Cardiac muscle cell (in vitro differentiated cells and primary cell): ENCODE measurements around the gene CACNG5. TPM values are rescaled to one million over a fixed set of nuclear protein-coding genes. Genes with fewer than 3 reads are reported as not detected.
"Not testable (repeated sequence)": the region's sequence is repeated elsewhere in the genome, so short reads cannot be mapped to it uniquely, and the experiment has no call there.

Experiments used
- DNase-seq, 2 donors: peaks; one replicate each; pipeline versions ENCODE4 v3.0.0 to v3.0.0-alpha.2; 2010 to 2017; ENCODE audit warnings: low read depth in 1 of 2, low spot score in 1 of 2
- H3K27ac ChIP-seq: fragments of 200-600 bp; sonication (generic); 2 replicates; pipeline ENCODE4 v1.5.1; 2016
- H3K27me3 ChIP-seq: fragments of 200-600 bp; sonication (generic); 2 replicates; pipeline ENCODE4 v1.6.0; 2016; ENCODE audit warnings: control low read depth
- H3K36me3 ChIP-seq: fragments of 200-600 bp; sonication (generic); 2 replicates; pipeline ENCODE4 v1.5.1; 2016; ENCODE audit warnings: control low read depth
- H3K4me1 ChIP-seq: fragments of 200-600 bp; sonication (generic); 2 replicates; pipeline ENCODE4 v1.8.1; 2017; ENCODE audit warnings: low read depth, mild to moderate bottlenecking, mixed run types
- H3K4me3 ChIP-seq: fragments of 200-600 bp; sonication (generic); 2 replicates; pipeline ENCODE4 v1.5.1; 2016; ENCODE audit warnings: mild to moderate bottlenecking
- H3K9me3 ChIP-seq: fragments of 200-600 bp; sonication (generic); 2 replicates; pipeline ENCODE4 v1.5.1; 2017; ENCODE audit warnings: low read depth, mild to moderate bottlenecking, control low read depth
- polyA plus RNA-seq: library from polyadenylated mRNA; unstranded; fragments of >200 nt; fragmentation: Nextera tagmentation; extraction: Ambion mirVana; gene quantifications from 2 replicates; pipeline ENCODE4 v1.2.1, GENCODE V29; 2016
- total RNA-seq: library from RNA; depleted of rRNA; stranded (reverse); fragments of >200 nt; gene quantifications from 2 replicates; pipeline ENCODE4 v1.2.3, GENCODE V29; 2016
- TF ChIP-seq, protein P1 (sequence below): IDR thresholded peaks from 2 replicates; pipeline ENCODE4 v1.5.1; 2012; ENCODE audit warnings: low read depth, mild to moderate bottlenecking, low read length

Gene CACNG5
- total and polyA plus RNA-seq, 2 experiments from 2014 or later: not detected

DNA sequence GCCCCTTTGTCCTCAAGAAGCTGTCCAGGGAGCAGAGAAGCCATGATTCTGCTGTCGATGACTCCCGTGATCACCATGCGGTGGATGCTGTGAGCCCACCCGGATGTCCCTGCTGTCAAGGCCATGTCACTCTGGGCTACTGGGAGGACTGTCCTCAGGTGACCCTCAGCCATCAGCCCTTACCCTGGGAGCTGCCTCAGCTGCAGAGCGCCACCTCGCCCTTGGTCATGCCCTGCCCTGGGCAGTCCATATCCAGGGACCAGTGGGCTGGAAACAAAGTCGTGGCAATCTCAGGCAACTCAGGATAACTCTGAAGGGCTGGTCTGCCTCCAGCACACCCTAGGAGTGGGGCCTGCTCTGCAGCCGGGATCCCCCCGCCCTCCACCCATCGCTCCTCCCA, 63.6 kb downstream of the CACNG5 start:
- no peaks in the 10 kb centered on the region for H3K4me1 ChIP-seq
- no peaks in the 10 kb centered on the region for H3K27me3 ChIP-seq
- H3K9me3 ChIP-seq: no peaks in the 10 kb centered on the region
- no peak overlapping the region for H3K4me3 ChIP-seq
- DNase-seq: no peak
- no peaks in the 10 kb centered on the region for H3K36me3 ChIP-seq
- no peak overlapping the region for H3K27ac ChIP-seq
- TF ChIP-seq, protein P1, sequence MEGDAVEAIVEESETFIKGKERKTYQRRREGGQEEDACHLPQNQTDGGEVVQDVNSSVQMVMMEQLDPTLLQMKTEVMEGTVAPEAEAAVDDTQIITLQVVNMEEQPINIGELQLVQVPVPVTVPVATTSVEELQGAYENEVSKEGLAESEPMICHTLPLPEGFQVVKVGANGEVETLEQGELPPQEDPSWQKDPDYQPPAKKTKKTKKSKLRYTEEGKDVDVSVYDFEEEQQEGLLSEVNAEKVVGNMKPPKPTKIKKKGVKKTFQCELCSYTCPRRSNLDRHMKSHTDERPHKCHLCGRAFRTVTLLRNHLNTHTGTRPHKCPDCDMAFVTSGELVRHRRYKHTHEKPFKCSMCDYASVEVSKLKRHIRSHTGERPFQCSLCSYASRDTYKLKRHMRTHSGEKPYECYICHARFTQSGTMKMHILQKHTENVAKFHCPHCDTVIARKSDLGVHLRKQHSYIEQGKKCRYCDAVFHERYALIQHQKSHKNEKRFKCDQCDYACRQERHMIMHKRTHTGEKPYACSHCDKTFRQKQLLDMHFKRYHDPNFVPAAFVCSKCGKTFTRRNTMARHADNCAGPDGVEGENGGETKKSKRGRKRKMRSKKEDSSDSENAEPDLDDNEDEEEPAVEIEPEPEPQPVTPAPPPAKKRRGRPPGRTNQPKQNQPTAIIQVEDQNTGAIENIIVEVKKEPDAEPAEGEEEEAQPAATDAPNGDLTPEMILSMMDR: no peak

DNA sequence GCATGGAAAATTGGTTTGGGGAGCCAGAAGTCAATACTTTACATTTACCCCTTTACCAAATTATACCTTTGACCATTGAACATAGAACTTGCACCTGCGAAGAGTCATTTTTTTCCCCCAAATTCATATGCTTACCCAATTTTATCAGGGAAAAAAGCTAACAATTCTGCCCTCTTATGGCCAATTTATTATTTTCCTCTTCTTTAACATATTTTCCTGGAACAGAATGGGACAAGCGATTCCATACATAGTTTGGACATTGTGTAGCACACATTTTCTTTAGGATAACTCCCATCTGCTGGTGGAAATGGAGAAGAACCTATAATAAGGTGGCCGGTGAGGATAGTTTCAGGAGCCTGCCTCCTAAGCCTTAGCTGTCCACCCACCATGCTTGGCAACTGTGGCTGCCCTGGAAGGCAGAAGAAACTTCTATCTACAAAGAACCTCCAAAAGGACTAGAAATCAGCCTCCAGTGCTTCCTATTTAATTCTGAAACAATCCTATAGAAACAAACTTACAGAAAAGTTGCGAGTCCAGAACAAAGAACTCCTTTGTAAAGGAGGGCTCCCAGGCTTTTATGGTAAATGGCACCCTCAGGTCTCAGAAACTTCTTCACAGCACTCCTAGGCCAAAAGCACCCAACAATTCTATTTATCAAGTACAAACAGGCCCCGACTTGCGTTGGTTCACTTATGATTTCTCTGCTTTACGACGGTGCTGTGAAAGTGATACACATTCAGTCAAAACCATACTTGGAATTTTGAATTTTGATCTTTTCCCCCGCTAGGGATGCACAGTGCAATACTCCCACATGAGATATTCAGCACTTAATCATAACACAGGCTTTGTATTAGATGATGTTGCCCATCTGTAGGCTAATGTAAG, 65.5 kb downstream of the CACNG5 start:
- H3K4me1 ChIP-seq: peaks cover 9% of the 10 kb centered on the region
- peak in 1 of 2 donors; percentile 29 for DNase-seq
- no peaks in the 10 kb centered on the region for H3K9me3 ChIP-seq
- no peaks in the 10 kb centered on the region for H3K36me3 ChIP-seq
- no peak overlapping the region for H3K27ac ChIP-seq
- TF ChIP-seq, protein P1: peak; percentile 48
- no peak overlapping the region for H3K4me3 ChIP-seq
- H3K27me3 ChIP-seq: no peaks in the 10 kb centered on the region

DNA sequence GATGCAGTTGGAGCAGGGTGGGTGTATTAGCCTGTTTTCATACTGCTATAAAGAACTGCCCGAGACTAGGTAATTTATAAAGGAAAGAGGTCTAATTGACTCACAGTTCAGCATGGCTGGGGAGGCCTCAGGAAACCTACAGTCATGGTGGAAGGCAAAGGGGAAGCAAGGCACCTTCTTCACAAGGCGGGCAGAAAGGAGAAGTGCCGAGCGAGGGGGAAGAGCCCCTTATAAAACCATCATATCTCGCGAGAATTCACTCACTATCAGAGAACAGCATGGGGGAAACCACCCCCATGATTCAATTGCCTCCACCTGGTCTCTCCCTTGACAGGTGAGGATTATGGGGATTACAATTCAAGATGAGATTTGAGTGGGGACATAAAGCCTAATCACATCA, 68.4 kb downstream of the CACNG5 start:
- H3K4me3 ChIP-seq, DNase-seq, H3K9me3 ChIP-seq, H3K27ac ChIP-seq, H3K27me3 ChIP-seq, H3K4me1 ChIP-seq, H3K36me3 ChIP-seq: not testable (repeated sequence)

DNA sequence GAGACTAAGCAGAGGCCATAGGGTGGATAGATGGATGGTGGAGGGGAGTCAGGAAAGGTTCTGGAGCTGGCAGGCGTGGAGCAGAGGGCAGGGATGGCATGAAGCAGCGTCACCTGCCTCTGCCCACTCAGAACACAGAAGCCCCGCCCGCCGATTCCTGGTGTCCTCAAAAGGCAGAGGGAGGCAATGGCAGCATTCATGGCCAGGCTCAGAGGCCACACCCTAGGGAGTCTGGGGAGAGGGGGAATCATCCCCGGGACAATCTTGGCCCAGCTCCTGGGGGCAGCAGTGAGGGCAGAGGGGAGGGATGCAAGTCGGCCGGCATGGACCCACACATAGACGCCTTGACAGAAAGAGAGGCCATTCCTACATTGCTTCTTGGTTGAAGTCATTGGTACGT, 68.9 kb downstream of the CACNG5 start:
- H3K27ac ChIP-seq: no peak overlapping the region
- peaks cover 9% of the 10 kb centered on the region for H3K4me1 ChIP-seq
- no peak overlapping the region for H3K4me3 ChIP-seq
- DNase-seq: no peak
- no peaks in the 10 kb centered on the region for H3K27me3 ChIP-seq
- H3K9me3 ChIP-seq: no peaks in the 10 kb centered on the region
- no peaks in the 10 kb centered on the region for H3K36me3 ChIP-seq
- TF ChIP-seq, protein P1: no peak

DNA sequence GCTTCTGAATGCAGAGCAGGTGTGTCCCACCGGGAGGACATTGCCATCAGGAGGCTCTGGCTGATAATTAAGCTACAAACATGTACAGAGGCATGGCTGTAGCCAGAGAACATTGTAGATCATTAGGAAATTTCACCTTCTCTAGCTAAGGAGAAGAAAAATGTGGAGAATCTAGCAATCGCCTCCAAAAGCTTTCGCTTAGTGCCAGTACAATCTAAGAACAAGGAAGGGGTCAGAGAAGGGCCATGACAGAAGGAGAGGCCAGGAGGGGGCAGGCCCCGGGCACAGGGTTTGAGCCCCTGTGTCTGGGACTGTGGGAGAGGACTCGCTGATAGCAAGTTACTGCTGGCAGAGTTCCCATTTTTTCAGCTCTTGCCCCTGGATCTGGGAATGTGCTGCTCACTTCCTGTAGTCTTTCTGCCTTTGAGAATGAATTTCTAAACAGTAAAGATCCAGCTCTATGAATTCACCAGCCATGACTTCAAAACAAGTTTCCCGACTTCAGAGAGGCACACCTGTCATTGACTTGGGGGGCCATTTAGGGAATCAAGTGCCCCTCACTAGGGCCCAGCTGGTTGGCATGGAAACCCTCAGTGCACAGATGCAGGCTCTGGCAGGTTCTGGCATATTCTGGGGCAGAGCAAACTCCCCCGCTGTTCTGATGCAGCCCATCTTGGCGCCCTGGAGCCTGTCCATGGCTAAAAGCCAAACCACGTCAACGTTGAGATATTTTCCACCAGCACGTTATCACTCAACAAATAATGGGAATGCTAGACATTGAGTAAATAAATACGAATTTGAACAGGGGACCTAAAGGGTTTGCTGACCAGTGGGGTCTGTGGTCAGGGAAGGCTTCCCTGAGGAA, 70.1 kb downstream of the CACNG5 start:
- Histone ChIP-seq H3K4me1 (peaks cover 9% of the 10 kb centered on the region), H3K9me3 (no peaks in the 10 kb centered on the region), H3K27me3 (no peaks in the 10 kb centered on the region), H3K4me3 (no peak overlapping the region), H3K27ac (peak overlapping the region; percentile 7), H3K36me3 (no peaks in the 10 kb centered on the region)
- DNase-seq: peak; percentile 67 to 92
- TF ChIP-seq, protein P1: no peak
